Keratinocyte (primary cell): ENCODE measurements around the gene AUP1. TPM values are rescaled to one million over a fixed set of nuclear protein-coding genes. Genes with fewer than 3 reads are reported as not detected.
A peak's percentile ranks its signal among the peaks of the same experiment; 100 is the strongest.

Source experiments
- DNase-seq: peaks from one replicate; pipeline ENCODE4 v3.0.0-alpha.2; 2011; ENCODE audit warnings: low read depth, missing footprints, low spot score
- FAIRE-seq: peaks from 2 replicates; lab custom pipeline; 2011; peaks lifted over from hg19 to GRCh38; lab: Jason Lieb, UNC
- H2AFZ ChIP-seq: 2 replicates; pipeline ENCODE4 v1.6.0; 2012; ENCODE audit warnings: low read length, control low read depth, inconsistent platforms; ENCODE audit not compliant: control insufficient read depth
- H3K27ac ChIP-seq: 2 replicates; pipeline ENCODE4 v1.5.1; 2011; ENCODE audit warnings: low read length; ENCODE audit not compliant: control insufficient read depth, insufficient read depth
- H3K27me3 ChIP-seq: 3 replicates; pipeline ENCODE4 v1.6.0; 2011; ENCODE audit warnings: low read length; ENCODE audit not compliant: control insufficient read depth, insufficient read depth; ENCODE audit errors: extremely low read depth
- H3K36me3 ChIP-seq, 2 experiments: 2 replicates in 1 of 2; 3 replicates in 1 of 2; pipeline ENCODE4 v1.5.1; 2011; ENCODE audit warnings: low read length in 2 of 2, mild to moderate bottlenecking in 1 of 2; ENCODE audit not compliant: control insufficient read depth in 2 of 2, insufficient read depth in 2 of 2; ENCODE audit errors: extremely low read depth in 1 of 2
- H3K4me1 ChIP-seq: 3 replicates; pipeline ENCODE4 v1.5.1; 2011; ENCODE audit warnings: low read length; ENCODE audit not compliant: control insufficient read depth, insufficient read depth; ENCODE audit errors: extremely low read depth
- H3K4me2 ChIP-seq: 3 replicates; pipeline ENCODE4 v1.6.0; 2011; ENCODE audit warnings: low read depth, low read length; ENCODE audit not compliant: control insufficient read depth, insufficient read depth; ENCODE audit errors: extremely low read depth
- H3K4me3 ChIP-seq, 3 experiments: fragments of 200-600 bp in 1 of 3; sonication (generic) in 1 of 3; 2 replicates in 2 of 3; 3 replicates in 1 of 3; pipeline ENCODE4 v1.5.1; 2011 to 2016; ENCODE audit warnings: low read length in 3 of 3, mild to moderate bottlenecking in 3 of 3, control low read depth in 2 of 3, inconsistent platforms in 1 of 3, low read depth in 1 of 3, mixed read lengths in 1 of 3, mixed run types in 1 of 3, moderate library complexity in 1 of 3; ENCODE audit not compliant: control insufficient read depth in 2 of 3, insufficient read depth in 2 of 3; ENCODE audit errors: extremely low read depth in 1 of 3
- H3K79me2 ChIP-seq: 2 replicates; pipeline ENCODE4 v1.6.0; 2012; ENCODE audit warnings: low read length; ENCODE audit not compliant: control insufficient read depth, insufficient read depth
- H3K9ac ChIP-seq: 3 replicates; pipeline ENCODE4 v1.6.0; 2011; ENCODE audit warnings: low read length; ENCODE audit not compliant: control insufficient read depth, insufficient read depth; ENCODE audit errors: extremely low read depth
- H3K9me1 ChIP-seq: 3 replicates; pipeline ENCODE4 v1.6.0; 2011; ENCODE audit warnings: low read length; ENCODE audit not compliant: control insufficient read depth, insufficient read depth; ENCODE audit errors: extremely low read depth
- H3K9me3 ChIP-seq: 2 replicates; pipeline ENCODE4 v1.5.1; 2012; ENCODE audit warnings: low read depth, low read length; ENCODE audit not compliant: control insufficient read depth
- H4K20me1 ChIP-seq: 3 replicates; pipeline ENCODE4 v1.6.0; 2011; ENCODE audit warnings: low read length; ENCODE audit not compliant: control insufficient read depth, insufficient read depth; ENCODE audit errors: extremely low read depth
- EZH2 ChIP-seq: IDR thresholded peaks from one replicate; pipeline ENCODE4 v1.6.1; 2012; ENCODE audit warnings: inconsistent platforms, mild to moderate bottlenecking, low read length, moderate library complexity
- dilution Hi-C: fragments of 300-500 bp; cut with MboI; formaldehyde crosslinking; loops from one replicate; pipeline ENCODE4 v1.7.0; 2020; ENCODE audit warnings: low sequenced_read_pairs; ENCODE audit not compliant: extremely low pct_ligation_motif_present
- polyA minus RNA-seq, 3 experiments: library from RNA; depleted of rRNA, polyadenylated mRNA; stranded (reverse); fragments of >200 nt; gene quantifications; 1 replicate in 1 of 3; 2 replicates in 1 of 3; 3 replicates in 1 of 3; pipeline ENCODE4 v1.2.3, GENCODE V29; 2011
- polyA plus RNA-seq, 5 experiments: library from polyadenylated mRNA; depleted of rRNA in 3 of 5; stranded (reverse) in 3 of 5; stranded (forward) in 1 of 5; unstranded in 1 of 5; fragments of >200 nt; gene quantifications; 1 replicate in 1 of 5; 2 replicates in 3 of 5; 3 replicates in 1 of 5; pipeline versions ENCODE4 v1.2.1 to v1.2.3, GENCODE V29; 2011 to 2012; ENCODE audit warnings: missing spikeins in 2 of 5, low read depth in 1 of 5, low replicate concordance in 1 of 5
- TF ChIP-seq, protein P1 (sequence below), 3 experiments: IDR thresholded peaks in 1 of 3; conservative IDR thresholded peaks in 1 of 3; optimal IDR thresholded peaks in 1 of 3; 2 replicates in 2 of 3; 3 replicates in 1 of 3; pipeline versions ENCODE3 to v1.5.1; 2011; ENCODE audit warnings: low read length in 3 of 3, mild to moderate bottlenecking in 3 of 3, moderate library complexity in 2 of 3, control low read depth in 1 of 3, inconsistent platforms in 1 of 3; ENCODE audit not compliant: insufficient read depth in 2 of 3; ENCODE audit errors: extremely low read depth in 1 of 3

The AUP1 gene
- polyA plus RNA-seq (94.9 to 141 TPM (median 114 TPM) in 3 replicates), polyA minus RNA-seq (95.5 to 104 TPM (median 98.0 TPM) in 3 replicates)
- polyA plus RNA-seq (2011; ENCODE audit: low read depth): 67.0 TPM
- 80.9 and 85.3 TPM in 2 replicates for polyA plus RNA-seq (2011; cell fraction: cytosol; rRNA removed)
- 290 and 315 TPM in 2 replicates for polyA plus RNA-seq (2011; cell fraction: nucleus; rRNA removed)
- 91.4 and 132 TPM in 2 replicates for polyA plus RNA-seq (2012; ENCODE audit: low replicate concordance)
- 87.1 TPM for polyA minus RNA-seq (2011; cell fraction: cytosol; rRNA and poly(A)+ RNA removed)
- 54.7 and 60.1 TPM in 2 replicates for polyA minus RNA-seq (2011; cell fraction: nucleus; rRNA and poly(A)+ RNA removed)

DNA sequence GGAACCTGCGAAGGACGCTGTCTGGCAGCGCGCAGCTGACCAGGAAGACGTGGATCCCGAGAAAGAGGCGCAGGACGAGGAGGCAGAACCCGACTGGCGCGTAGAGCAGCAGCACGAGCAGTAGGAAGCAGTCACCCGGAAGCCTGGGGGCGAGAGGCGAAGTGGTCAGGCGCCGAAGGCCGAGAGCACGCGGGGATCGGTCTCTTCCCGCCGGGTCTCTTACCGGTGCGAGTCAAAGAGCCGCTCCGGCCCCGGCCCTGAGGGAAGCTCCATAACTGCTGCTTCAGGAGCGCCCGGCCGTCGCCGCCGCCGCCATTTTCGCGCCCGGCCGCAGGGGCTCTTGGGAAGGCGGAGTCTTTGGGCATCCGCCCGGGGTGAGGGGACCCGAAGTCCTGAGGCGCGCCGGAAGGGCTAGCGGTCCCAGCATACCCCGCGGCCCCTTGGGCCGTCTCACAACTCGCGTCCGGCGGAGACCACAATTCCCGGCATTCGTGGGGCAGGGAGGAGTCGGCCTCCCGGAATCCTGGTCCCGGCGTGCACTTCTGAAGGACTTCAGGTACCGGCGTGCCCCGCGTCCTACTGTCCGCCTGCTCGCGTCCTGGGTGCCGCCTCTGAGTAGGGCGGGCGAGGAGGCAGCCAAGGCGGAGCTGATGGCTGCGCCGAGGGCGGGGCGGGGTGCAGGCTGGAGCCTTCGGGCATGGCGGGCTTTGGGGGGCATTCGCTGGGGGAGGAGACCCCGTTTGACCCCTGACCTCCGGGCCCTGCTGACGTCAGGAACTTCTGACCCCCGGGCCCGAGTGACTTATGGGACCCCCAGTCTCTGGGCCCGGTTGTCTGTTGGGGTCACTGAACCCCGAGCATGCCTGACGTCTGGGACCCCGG lies at the start of gene AUP1, which contains the start of gene HTRA2:
AUP1 (minus strand) TSS at position 350 of the 882 bp plus-strand sequence; CDS start at position 273, 77 bp downstream.
HTRA2 (plus strand) TSS at position 577 of the 882 bp plus-strand sequence; CDS start at position 651, 74 bp downstream.
- H3K4me1 ChIP-seq: peaks cover 36% of the 10 kb centered on the region

GRCh38 chr2:74578408-74578807 lies 48.9 kb upstream of the AUP1 start:
- TF ChIP-seq EZH2: no peak
- TF ChIP-seq, protein P1, sequence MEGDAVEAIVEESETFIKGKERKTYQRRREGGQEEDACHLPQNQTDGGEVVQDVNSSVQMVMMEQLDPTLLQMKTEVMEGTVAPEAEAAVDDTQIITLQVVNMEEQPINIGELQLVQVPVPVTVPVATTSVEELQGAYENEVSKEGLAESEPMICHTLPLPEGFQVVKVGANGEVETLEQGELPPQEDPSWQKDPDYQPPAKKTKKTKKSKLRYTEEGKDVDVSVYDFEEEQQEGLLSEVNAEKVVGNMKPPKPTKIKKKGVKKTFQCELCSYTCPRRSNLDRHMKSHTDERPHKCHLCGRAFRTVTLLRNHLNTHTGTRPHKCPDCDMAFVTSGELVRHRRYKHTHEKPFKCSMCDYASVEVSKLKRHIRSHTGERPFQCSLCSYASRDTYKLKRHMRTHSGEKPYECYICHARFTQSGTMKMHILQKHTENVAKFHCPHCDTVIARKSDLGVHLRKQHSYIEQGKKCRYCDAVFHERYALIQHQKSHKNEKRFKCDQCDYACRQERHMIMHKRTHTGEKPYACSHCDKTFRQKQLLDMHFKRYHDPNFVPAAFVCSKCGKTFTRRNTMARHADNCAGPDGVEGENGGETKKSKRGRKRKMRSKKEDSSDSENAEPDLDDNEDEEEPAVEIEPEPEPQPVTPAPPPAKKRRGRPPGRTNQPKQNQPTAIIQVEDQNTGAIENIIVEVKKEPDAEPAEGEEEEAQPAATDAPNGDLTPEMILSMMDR (optimal IDR thresholded peaks at IDR 0.05 in 1 of 3, IDR thresholded peaks at IDR 0.05 in 1 of 3, conservative IDR thresholded peaks at IDR 0.05 in 1 of 3; ENCODE audit: extremely low read depth in 1 of 3, insufficient read depth in 2 of 3, low read length in 3 of 3): no peak
- H3K27ac ChIP-seq: no peak overlapping the region
- DNase-seq: no peak

More for the DNA sequence above, at the start of gene AUP1, which contains the start of gene HTRA2:
- Histone ChIP-seq H3K9me3 (no peaks in the 10 kb centered on the region), H3K9me1 (no peaks in the 10 kb centered on the region), H3K4me2 (peak within 1 kb of the TSS; percentile 80), H4K20me1 (no peaks in the 10 kb centered on the region), H3K27ac (peak within 1 kb of the TSS; percentile 92), H2AFZ (peak within 1 kb of the TSS; percentile 95), H3K36me3 (peaks cover 25 to 35% of the 10 kb centered on the region in 2 experiments), H3K79me2 (peaks cover 36% of the 10 kb centered on the region), H3K4me3 (peak within 1 kb of the TSS; percentile 73 to 93 (median 86)), H3K27me3 (no peaks in the 10 kb centered on the region), H3K9ac (peak within 1 kb of the TSS; percentile 98)
- TF ChIP-seq EZH2: no peak
- TF ChIP-seq, protein P1 (optimal IDR thresholded peaks at IDR 0.05 in 1 of 3, IDR thresholded peaks at IDR 0.05 in 1 of 3, conservative IDR thresholded peaks at IDR 0.05 in 1 of 3; ENCODE audit: extremely low read depth in 1 of 3, insufficient read depth in 2 of 3, low read length in 3 of 3): no peak
- DNase-seq (peak; percentile 86), FAIRE-seq (no peak)
- dilution Hi-C loops: no loop called here

More at GRCh38 chr2:74578408-74578807, 48.9 kb upstream of the AUP1 start:
- Histone ChIP-seq H3K4me3 (no peak overlapping the region), H3K9me1 (no peaks in the 10 kb centered on the region), H4K20me1 (no peaks in the 10 kb centered on the region), H3K4me1 (peaks cover 12% of the 10 kb centered on the region), H2AFZ (no peak overlapping the region), H3K79me2 (no peaks in the 10 kb centered on the region), H3K36me3 (no peaks in the 10 kb centered on the region), H3K27me3 (no peaks in the 10 kb centered on the region), H3K9me3 (no peaks in the 10 kb centered on the region), H3K4me2 (no peak overlapping the region), H3K9ac (no peak overlapping the region)
- dilution Hi-C loops: no loop called here
- FAIRE-seq: no peak
